GM19238 (cell line): ENCODE data around the gene PER2.
"Not testable (repeated sequence)": the region's sequence is repeated elsewhere in the genome, so short reads cannot be mapped to it uniquely, and the experiment has no call there.

ENCODE experiments used
- DNase-seq: peaks from one replicate; pipeline ENCODE4 v3.0.0; 2011; ENCODE audit warnings: low spot score; ENCODE audit not compliant: insufficient read length

Gene PER2

GRCh38 chr2:238287737-238288649, at the start of gene PER2:
TSS of gene PER2 (minus strand) at chr2:238288610. CDS start at chr2:238277936, 10,674 bp downstream.
- peak; percentile 62 for DNase-seq

- DNase-seq: no peak
Observed at GRCh38 chr2:238337846-238338245, 49.4 kb upstream of the PER2 start.

- DNase-seq: no peak
Observed at GRCh38 chr2:238336793-238337444, 48.5 kb upstream of the PER2 start.

GRCh38 chr2:238336151-238336550, 47.7 kb upstream of the PER2 start:
- DNase-seq: no peak

GRCh38 chr2:238335591-238335990, 47.2 kb upstream of the PER2 start:
- not testable (repeated sequence) for DNase-seq

- DNase-seq: no peak
Observed at GRCh38 chr2:238334885-238335284, 46.5 kb upstream of the PER2 start.

GRCh38 chr2:238331916-238332315, 43.5 kb upstream of the PER2 start:
- DNase-seq: no peak

GRCh38 chr2:238330391-238330790, 42.0 kb upstream of the PER2 start:
- no peak for DNase-seq

- DNase-seq: no peak
Observed at GRCh38 chr2:238327751-238328150, 39.3 kb upstream of the PER2 start.

- no peak for DNase-seq
Observed at GRCh38 chr2:238326801-238327365, 38.5 kb upstream of the PER2 start.

GRCh38 chr2:238325694-238326093, 37.3 kb upstream of the PER2 start:
- DNase-seq: no peak

GRCh38 chr2:238324248-238324647, 35.8 kb upstream of the PER2 start:
- DNase-seq: not testable (repeated sequence)

GRCh38 chr2:238322001-238322411, 33.6 kb upstream of the PER2 start:
- DNase-seq: no peak

- no peak for DNase-seq
Observed at GRCh38 chr2:238321467-238321866, 33.1 kb upstream of the PER2 start.

GRCh38 chr2:238320648-238321281, 32.4 kb upstream of the PER2 start:
- peak; percentile 43 for DNase-seq

- DNase-seq: peak; percentile 98
Observed at GRCh38 chr2:238320246-238320647, 31.8 kb upstream of the PER2 start, which contains the start of gene TRAF3IP1. TSS of gene TRAF3IP1 (plus strand) at chr2:238320518. CDS start at chr2:238320663, 145 bp downstream.

- no peak for DNase-seq
Observed at GRCh38 chr2:238315031-238315595, 26.7 kb upstream of the PER2 start.

- DNase-seq: no peak
Observed at GRCh38 chr2:238314576-238314975, 26.2 kb upstream of the PER2 start.

- no peak for DNase-seq
Observed at GRCh38 chr2:238313991-238314350, 25.6 kb upstream of the PER2 start.

- DNase-seq: no peak
Observed at GRCh38 chr2:238313289-238313990, 25.0 kb upstream of the PER2 start.

- not testable (repeated sequence) for DNase-seq
Observed at GRCh38 chr2:238310721-238311120, 22.3 kb upstream of the PER2 start.
